Measurements from ENCODE around the gene MATK. TPM values are rescaled to one million over a fixed set of nuclear protein-coding genes. Genes with fewer than 3 reads are reported as not detected.
"Not testable (repeated sequence)": the region's sequence is repeated elsewhere in the genome, so short reads cannot be mapped to it uniquely, and the experiment has no call there.

The MATK gene
- total and polyA plus RNA-seq, 2 experiments from 2014 or later: 4.8 to 6.9 TPM

DNA sequence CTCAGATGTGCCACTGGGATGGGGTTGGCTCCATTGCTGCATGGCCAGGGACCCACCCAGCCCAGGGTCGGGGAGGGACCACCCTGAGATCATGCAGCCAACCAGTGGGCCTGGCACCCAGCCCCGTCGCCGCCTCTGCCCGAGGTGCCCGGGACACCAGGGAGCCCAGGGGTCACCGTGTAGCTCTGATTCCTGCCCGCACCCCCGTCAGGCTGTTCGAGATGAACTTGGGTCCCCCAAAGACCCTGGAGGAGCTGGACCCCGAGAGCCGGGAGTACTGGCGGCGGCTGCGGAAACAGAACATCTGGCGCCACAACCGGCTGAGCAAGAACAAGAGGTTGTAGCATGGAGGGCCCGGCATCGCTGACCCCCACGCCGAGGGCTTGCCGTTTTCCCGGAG is 19.1 kb downstream of the MATK start:
- DNase-seq (ENCODE audit: low read depth in 1 of 2, low spot score in 1 of 2): no peak
- H3K4me3 ChIP-seq: no peak overlapping the region
- H3K9me3 ChIP-seq (ENCODE audit: low read depth): no peaks in the 10 kb centered on the region
- no peak overlapping the region for H3K27ac ChIP-seq
- H3K36me3 ChIP-seq: no peaks in the 10 kb centered on the region
- TF ChIP-seq, protein P1, sequence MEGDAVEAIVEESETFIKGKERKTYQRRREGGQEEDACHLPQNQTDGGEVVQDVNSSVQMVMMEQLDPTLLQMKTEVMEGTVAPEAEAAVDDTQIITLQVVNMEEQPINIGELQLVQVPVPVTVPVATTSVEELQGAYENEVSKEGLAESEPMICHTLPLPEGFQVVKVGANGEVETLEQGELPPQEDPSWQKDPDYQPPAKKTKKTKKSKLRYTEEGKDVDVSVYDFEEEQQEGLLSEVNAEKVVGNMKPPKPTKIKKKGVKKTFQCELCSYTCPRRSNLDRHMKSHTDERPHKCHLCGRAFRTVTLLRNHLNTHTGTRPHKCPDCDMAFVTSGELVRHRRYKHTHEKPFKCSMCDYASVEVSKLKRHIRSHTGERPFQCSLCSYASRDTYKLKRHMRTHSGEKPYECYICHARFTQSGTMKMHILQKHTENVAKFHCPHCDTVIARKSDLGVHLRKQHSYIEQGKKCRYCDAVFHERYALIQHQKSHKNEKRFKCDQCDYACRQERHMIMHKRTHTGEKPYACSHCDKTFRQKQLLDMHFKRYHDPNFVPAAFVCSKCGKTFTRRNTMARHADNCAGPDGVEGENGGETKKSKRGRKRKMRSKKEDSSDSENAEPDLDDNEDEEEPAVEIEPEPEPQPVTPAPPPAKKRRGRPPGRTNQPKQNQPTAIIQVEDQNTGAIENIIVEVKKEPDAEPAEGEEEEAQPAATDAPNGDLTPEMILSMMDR (IDR thresholded peaks at IDR 0.05; ENCODE audit: low read depth, low read length): no peak
- H3K27me3 ChIP-seq: peaks cover 3% of the 10 kb centered on the region
- no peaks in the 10 kb centered on the region for H3K4me1 ChIP-seq (ENCODE audit: low read depth)

DNA sequence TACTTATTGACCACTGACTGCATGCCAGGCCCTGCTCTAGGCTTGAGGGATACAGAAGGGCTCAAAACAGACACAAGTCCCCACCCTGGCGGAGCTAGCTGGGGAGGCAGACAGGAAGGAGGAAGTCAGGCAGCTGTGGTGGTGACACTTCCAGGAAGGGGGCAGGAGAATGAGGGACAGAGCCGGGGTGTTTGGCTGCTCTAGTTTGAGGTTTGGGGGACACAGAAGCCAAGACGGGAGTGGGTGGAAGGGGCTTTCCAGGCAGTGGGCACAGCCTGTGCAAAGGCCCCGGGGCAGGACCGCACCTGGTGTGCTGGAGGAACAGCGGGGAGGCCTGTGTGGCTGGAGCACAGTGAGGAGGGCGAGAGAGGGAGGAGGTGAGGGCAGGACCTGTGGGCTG is 19.7 kb downstream of the MATK start:
- Histone ChIP-seq H3K27ac (no peak overlapping the region), H3K27me3 (peaks cover 3% of the 10 kb centered on the region), H3K4me3 (no peak overlapping the region), H3K9me3 (ENCODE audit: low read depth) (no peaks in the 10 kb centered on the region), H3K4me1 (ENCODE audit: low read depth) (no peaks in the 10 kb centered on the region), H3K36me3 (no peaks in the 10 kb centered on the region)
- no peak for DNase-seq (ENCODE audit: low read depth in 1 of 2, low spot score in 1 of 2)
- TF ChIP-seq, protein P1 (IDR thresholded peaks at IDR 0.05; ENCODE audit: low read depth, low read length): no peak

DNA sequence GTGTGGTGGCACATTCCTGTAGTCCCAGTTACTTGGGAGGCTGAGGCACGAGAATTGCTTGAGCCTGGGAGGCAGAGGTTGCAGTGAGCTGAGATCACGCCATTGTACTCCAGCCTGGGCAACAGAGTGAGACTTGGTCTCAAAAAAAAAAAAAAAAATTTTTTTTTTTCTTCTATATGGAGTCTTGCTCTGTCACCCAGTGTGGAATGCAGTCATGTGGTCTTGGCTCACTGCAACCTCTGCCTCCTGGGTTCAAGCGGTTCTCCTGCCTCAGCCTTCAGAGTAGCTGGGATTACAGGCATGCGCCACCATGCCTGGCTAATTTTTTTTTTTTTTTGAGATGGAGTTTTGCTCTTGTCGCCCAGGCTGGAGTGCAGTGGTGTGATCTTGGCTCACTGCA is 20.4 kb downstream of the MATK start:
- H3K36me3 ChIP-seq; H3K4me3 ChIP-seq; H3K9me3 ChIP-seq (ENCODE audit: low read depth); DNase-seq (ENCODE audit: low read depth in 1 of 2, low spot score in 1 of 2); H3K27me3 ChIP-seq; H3K4me1 ChIP-seq (ENCODE audit: low read depth); H3K27ac ChIP-seq: not testable (repeated sequence)

DNA sequence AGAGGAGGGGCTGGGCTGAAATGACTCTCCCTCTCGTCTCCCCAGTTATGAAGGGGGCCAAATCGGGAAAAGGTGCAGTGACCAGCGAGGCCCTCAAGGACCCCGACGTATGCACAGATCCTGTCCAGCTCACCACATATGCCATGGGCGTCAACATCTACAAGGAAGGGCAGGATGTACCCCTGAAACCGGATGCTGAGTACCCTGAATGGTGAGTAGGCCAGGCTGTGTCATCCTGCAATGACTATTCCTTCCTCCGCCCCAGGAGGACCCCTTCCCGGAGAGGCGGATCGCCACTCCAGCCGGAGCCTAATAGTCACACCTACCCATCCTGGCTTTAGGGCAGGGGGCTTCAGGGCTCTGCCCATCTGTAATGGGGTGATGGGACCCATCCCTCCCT is 21.1 kb downstream of the MATK start:
- Histone ChIP-seq H3K36me3 (no peaks in the 10 kb centered on the region), H3K9me3 (ENCODE audit: low read depth) (no peaks in the 10 kb centered on the region), H3K4me1 (ENCODE audit: low read depth) (no peaks in the 10 kb centered on the region), H3K27me3 (peaks cover 3% of the 10 kb centered on the region), H3K27ac (no peak overlapping the region), H3K4me3 (no peak overlapping the region)
- TF ChIP-seq, protein P1 (IDR thresholded peaks at IDR 0.05; ENCODE audit: low read depth, low read length): no peak
- no peak for DNase-seq (ENCODE audit: low read depth in 1 of 2, low spot score in 1 of 2)

DNA sequence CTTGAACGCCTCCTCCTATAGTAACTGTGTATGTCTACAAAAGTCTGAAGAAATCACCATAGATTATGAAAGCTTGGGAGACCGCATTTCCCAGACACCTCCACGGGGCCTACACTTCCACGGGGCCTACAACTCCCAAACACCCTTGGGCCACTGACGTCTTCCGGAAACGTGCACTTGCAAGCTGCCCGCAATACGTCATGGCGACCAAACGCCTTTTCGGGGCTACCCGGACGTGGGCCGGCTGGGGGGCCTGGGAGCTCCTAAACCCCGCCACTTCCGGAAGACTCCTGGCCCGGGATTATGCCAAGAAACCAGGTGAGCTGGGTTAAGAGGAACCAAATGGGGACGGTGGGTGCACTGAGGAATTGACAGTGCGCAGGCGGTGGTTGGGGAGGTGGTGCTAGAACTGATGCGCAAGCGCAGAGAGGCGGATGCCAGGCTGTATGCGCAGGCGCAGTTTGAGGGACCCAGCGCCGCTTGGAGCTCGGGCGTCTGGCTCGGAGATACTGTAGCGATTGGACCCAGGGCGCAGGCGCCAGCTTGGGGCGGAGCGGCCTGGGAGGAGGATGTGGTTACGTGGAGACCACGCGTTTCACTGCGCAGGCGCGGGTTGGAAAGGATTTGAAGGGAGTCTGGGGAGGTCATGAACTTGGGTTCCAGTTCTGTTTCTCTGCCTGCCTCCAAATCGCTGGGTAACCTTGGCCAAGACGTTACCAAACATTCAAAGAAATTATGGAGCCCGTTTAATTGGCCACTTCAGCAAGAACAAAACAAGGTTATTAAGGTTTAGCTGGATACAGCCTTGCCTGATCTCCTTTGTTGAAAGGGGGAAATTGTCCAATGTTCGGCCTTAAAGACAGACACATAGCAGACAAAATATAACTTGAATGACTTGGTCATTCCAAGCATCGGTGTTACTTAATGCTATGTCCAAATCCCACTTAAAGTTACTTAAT is 23.4 kb downstream of the MATK start, which contains the start of gene MRPL54:
Gene MRPL54, plus strand, starts transcription at position 182 of the 959 bp plus-strand sequence. Its CDS starts 19 bp downstream, at position 201.
- Histone ChIP-seq H3K27ac (peak within 1 kb of the TSS; percentile 95), H3K4me1 (ENCODE audit: low read depth) (no peaks in the 10 kb centered on the region), H3K9me3 (ENCODE audit: low read depth) (no peaks in the 10 kb centered on the region), H3K36me3 (no peaks in the 10 kb centered on the region), H3K4me3 (peak within 1 kb of the TSS; percentile 87), H3K27me3 (peaks cover 3% of the 10 kb centered on the region)
- DNase-seq (ENCODE audit: low read depth in 1 of 2, low spot score in 1 of 2): peak; percentile 99
- TF ChIP-seq, protein P1 (IDR thresholded peaks at IDR 0.05; ENCODE audit: low read depth, low read length): no peak

DNA sequence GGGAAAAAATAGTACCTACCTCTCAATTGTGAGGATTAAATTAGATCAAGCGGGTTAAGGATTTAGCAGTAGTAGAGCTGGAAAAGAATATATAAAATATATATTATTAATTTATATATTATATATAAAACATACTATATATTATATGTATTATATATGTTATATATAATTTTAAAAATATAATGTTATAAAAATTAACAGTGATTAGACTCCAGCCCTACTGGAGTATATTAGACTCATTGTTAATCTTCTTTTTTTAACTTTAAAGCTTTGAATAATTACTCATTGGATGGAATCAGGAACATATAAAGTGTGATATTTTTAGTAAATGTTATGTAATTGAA is 24.1 kb downstream of the MATK start:
- Histone ChIP-seq H3K36me3 (no peaks in the 10 kb centered on the region), H3K27me3 (peaks cover 3% of the 10 kb centered on the region), H3K4me1 (ENCODE audit: low read depth) (no peaks in the 10 kb centered on the region), H3K9me3 (ENCODE audit: low read depth) (no peaks in the 10 kb centered on the region), H3K27ac (peak overlapping the region; percentile 95), H3K4me3 (peak overlapping the region; percentile 74)
- TF ChIP-seq, protein P1 (IDR thresholded peaks at IDR 0.05; ENCODE audit: low read depth, low read length): no peak
- no peak for DNase-seq (ENCODE audit: low read depth in 1 of 2, low spot score in 1 of 2)

Measured in cardiac muscle cell (in vitro differentiated cells and primary cell).